ENCODE data around the gene TNFRSF11A. TPM values are rescaled to one million over a fixed set of nuclear protein-coding genes. Genes with fewer than 3 reads are reported as not detected.

The TNFRSF11A gene
- total and polyA plus RNA-seq, 4 donors = 0.38 to 9.1 (median 4.8) TPM

- intact Hi-C loops (cut with DNase I) = no loop called here
- Histone ChIP-seq H3K9me3 (ENCODE audit: control insufficient read depth, low read length) (no peaks in the 10 kb centered on the region), H3K4me1 (ENCODE audit: control insufficient read depth in 1 of 2, insufficient read depth in 2 of 2, low read length in 2 of 2) (no peaks in the 10 kb centered on the region), H3K27ac (ENCODE audit: low read depth in 1 of 2, low read length in 2 of 2) (no peak overlapping the region), H3K4me3 (ENCODE audit: low read length in 2 of 2) (no peak overlapping the region), H3K27me3 (ENCODE audit: control insufficient read depth in 1 of 2, insufficient read depth in 2 of 2, low read length in 1 of 2) (no peaks in the 10 kb centered on the region), H3K36me3 (ENCODE audit: control insufficient read depth in 1 of 2, insufficient read depth in 2 of 2, low read length in 1 of 2) (no peaks in the 10 kb centered on the region)
- no peak for DNase-seq
- 94 to 96% methylated on average over 7 of the region's 7 CpGs for WGBS, 2 donors
- no peak for ATAC-seq (ENCODE audit: low FRiP score)
Observed at GRCh38 chr18:62377131-62377807, 52.2 kb downstream of the TNFRSF11A start.

- Histone ChIP-seq H3K27me3 (ENCODE audit: control insufficient read depth in 1 of 2, insufficient read depth in 2 of 2, low read length in 1 of 2) (no peaks in the 10 kb centered on the region), H3K4me3 (ENCODE audit: low read length in 2 of 2) (no peak overlapping the region), H3K27ac (ENCODE audit: low read depth in 1 of 2, low read length in 2 of 2) (no peak overlapping the region), H3K36me3 (ENCODE audit: control insufficient read depth in 1 of 2, insufficient read depth in 2 of 2, low read length in 1 of 2) (no peaks in the 10 kb centered on the region), H3K9me3 (ENCODE audit: control insufficient read depth, low read length) (no peaks in the 10 kb centered on the region), H3K4me1 (ENCODE audit: control insufficient read depth in 1 of 2, insufficient read depth in 2 of 2, low read length in 2 of 2) (no peaks in the 10 kb centered on the region)
- intact Hi-C loops (cut with DNase I) = no loop called here
- 88 to 89% methylated on average over 5 of the region's 5 CpGs for WGBS, 2 donors
- ATAC-seq (ENCODE audit: low FRiP score) (no peak), DNase-seq (no peak)
Observed at GRCh38 chr18:62379051-62379450, 53.9 kb downstream of the TNFRSF11A start.

GRCh38 chr18:62381373-62381772, 56.3 kb downstream of the TNFRSF11A start:
- WGBS, 2 donors = 90% methylated on average over 5 of the region's 5 CpGs
- H3K36me3 ChIP-seq (ENCODE audit: control insufficient read depth in 1 of 2, insufficient read depth in 2 of 2, low read length in 1 of 2) = no peaks in the 10 kb centered on the region
- no peak for ATAC-seq (ENCODE audit: low FRiP score)
- no peaks in the 10 kb centered on the region for H3K27me3 ChIP-seq (ENCODE audit: control insufficient read depth in 1 of 2, insufficient read depth in 2 of 2, low read length in 1 of 2)
- intact Hi-C loops (cut with DNase I) = no loop called here
- no peaks in the 10 kb centered on the region for H3K4me1 ChIP-seq (ENCODE audit: control insufficient read depth in 1 of 2, insufficient read depth in 2 of 2, low read length in 2 of 2)
- no peaks in the 10 kb centered on the region for H3K9me3 ChIP-seq (ENCODE audit: control insufficient read depth, low read length)
- H3K27ac ChIP-seq (ENCODE audit: low read depth in 1 of 2, low read length in 2 of 2) = no peak overlapping the region
- H3K4me3 ChIP-seq (ENCODE audit: low read length in 2 of 2) = no peak overlapping the region
- no peak for DNase-seq

GRCh38 chr18:62384068-62384467, 59.0 kb downstream of the TNFRSF11A start:
- Histone ChIP-seq H3K4me1 (ENCODE audit: control insufficient read depth in 1 of 2, insufficient read depth in 2 of 2, low read length in 2 of 2) (no peaks in the 10 kb centered on the region), H3K9me3 (ENCODE audit: control insufficient read depth, low read length) (no peaks in the 10 kb centered on the region), H3K27me3 (ENCODE audit: control insufficient read depth in 1 of 2, insufficient read depth in 2 of 2, low read length in 1 of 2) (no peaks in the 10 kb centered on the region), H3K4me3 (ENCODE audit: low read length in 2 of 2) (no peak overlapping the region), H3K36me3 (ENCODE audit: control insufficient read depth in 1 of 2, insufficient read depth in 2 of 2, low read length in 1 of 2) (no peaks in the 10 kb centered on the region), H3K27ac (ENCODE audit: low read depth in 1 of 2, low read length in 2 of 2) (no peak overlapping the region)
- DNase-seq (no peak), ATAC-seq (ENCODE audit: low FRiP score) (no peak)
- 58% methylated on average over 1 of the region's 1 CpG for WGBS, 2 donors
- intact Hi-C loops (cut with DNase I) = no loop called here

GRCh38 chr18:62384610-62385097, 59.5 kb downstream of the TNFRSF11A start:
- no peaks in the 10 kb centered on the region for H3K4me1 ChIP-seq (ENCODE audit: control insufficient read depth in 1 of 2, insufficient read depth in 2 of 2, low read length in 2 of 2)
- no peaks in the 10 kb centered on the region for H3K27me3 ChIP-seq (ENCODE audit: control insufficient read depth in 1 of 2, insufficient read depth in 2 of 2, low read length in 1 of 2)
- H3K27ac ChIP-seq (ENCODE audit: low read depth in 1 of 2, low read length in 2 of 2) = no peak overlapping the region
- WGBS, 2 donors = 76 to 77% methylated on average over 46 of the region's 46 CpGs
- ATAC-seq (ENCODE audit: low FRiP score) = no peak
- H3K9me3 ChIP-seq (ENCODE audit: control insufficient read depth, low read length) = no peaks in the 10 kb centered on the region
- no peak for DNase-seq
- no peak overlapping the region for H3K4me3 ChIP-seq (ENCODE audit: low read length in 2 of 2)
- intact Hi-C loops (cut with DNase I) = no loop called here
- H3K36me3 ChIP-seq (ENCODE audit: control insufficient read depth in 1 of 2, insufficient read depth in 2 of 2, low read length in 1 of 2) = no peaks in the 10 kb centered on the region

- Histone ChIP-seq H3K27ac (ENCODE audit: low read depth in 1 of 2, low read length in 2 of 2) (no peak overlapping the region), H3K4me1 (ENCODE audit: control insufficient read depth in 1 of 2, insufficient read depth in 2 of 2, low read length in 2 of 2) (no peaks in the 10 kb centered on the region), H3K27me3 (ENCODE audit: control insufficient read depth in 1 of 2, insufficient read depth in 2 of 2, low read length in 1 of 2) (no peaks in the 10 kb centered on the region), H3K4me3 (ENCODE audit: low read length in 2 of 2) (no peak overlapping the region), H3K36me3 (ENCODE audit: control insufficient read depth in 1 of 2, insufficient read depth in 2 of 2, low read length in 1 of 2) (no peaks in the 10 kb centered on the region), H3K9me3 (ENCODE audit: control insufficient read depth, low read length) (no peaks in the 10 kb centered on the region)
- DNase-seq (no peak), ATAC-seq (ENCODE audit: low FRiP score) (no peak)
- WGBS, 2 donors = 88 to 95% methylated on average over 5 of the region's 5 CpGs
- intact Hi-C loops (cut with DNase I) = no loop called here
Observed at GRCh38 chr18:62386091-62386490, 61.0 kb downstream of the TNFRSF11A start.

- H3K27me3 ChIP-seq (ENCODE audit: control insufficient read depth in 1 of 2, insufficient read depth in 2 of 2, low read length in 1 of 2) = no peaks in the 10 kb centered on the region
- 51 to 59% methylated on average over 4 of the region's 4 CpGs for WGBS, 2 donors
- no peak overlapping the region for H3K4me3 ChIP-seq (ENCODE audit: low read length in 2 of 2)
- H3K9me3 ChIP-seq (ENCODE audit: control insufficient read depth, low read length) = no peaks in the 10 kb centered on the region
- intact Hi-C loops (cut with DNase I) = no loop called here
- ATAC-seq (ENCODE audit: low FRiP score) = no peak
- no peaks in the 10 kb centered on the region for H3K4me1 ChIP-seq (ENCODE audit: control insufficient read depth in 1 of 2, insufficient read depth in 2 of 2, low read length in 2 of 2)
- H3K27ac ChIP-seq (ENCODE audit: low read depth in 1 of 2, low read length in 2 of 2) = no peak overlapping the region
- DNase-seq = no peak
- H3K36me3 ChIP-seq (ENCODE audit: control insufficient read depth in 1 of 2, insufficient read depth in 2 of 2, low read length in 1 of 2) = no peaks in the 10 kb centered on the region
Observed at GRCh38 chr18:62386601-62387000, 61.5 kb downstream of the TNFRSF11A start.

- DNase-seq (no peak), ATAC-seq (ENCODE audit: low FRiP score) (no peak)
- Histone ChIP-seq H3K36me3 (ENCODE audit: control insufficient read depth in 1 of 2, insufficient read depth in 2 of 2, low read length in 1 of 2) (no peaks in the 10 kb centered on the region), H3K9me3 (ENCODE audit: control insufficient read depth, low read length) (no peaks in the 10 kb centered on the region), H3K4me3 (ENCODE audit: low read length in 2 of 2) (no peak overlapping the region), H3K27ac (ENCODE audit: low read depth in 1 of 2, low read length in 2 of 2) (no peak overlapping the region), H3K4me1 (ENCODE audit: control insufficient read depth in 1 of 2, insufficient read depth in 2 of 2, low read length in 2 of 2) (no peaks in the 10 kb centered on the region), H3K27me3 (ENCODE audit: control insufficient read depth in 1 of 2, insufficient read depth in 2 of 2, low read length in 1 of 2) (no peaks in the 10 kb centered on the region)
- intact Hi-C loops (cut with DNase I) = no loop called here
- 70% methylated on average over 2 of the region's 2 CpGs for WGBS, 2 donors
Observed at GRCh38 chr18:62387257-62387656, 62.1 kb downstream of the TNFRSF11A start.
